ENCODE results near the gene PITPNM1. TPM values are rescaled to one million over a fixed set of nuclear protein-coding genes. Genes with fewer than 3 reads are reported as not detected.

The PITPNM1 gene
- total RNA-seq, 4 donors from 2014 or later: 24.5 to 35.9 (median 28.7) TPM

GRCh38 chr11:67499808-67500483 lies 5.2 kb downstream of the PITPNM1 start:
- no peak overlapping the region for H3K4me3 ChIP-seq
- no peaks in the 10 kb centered on the region for H3K9me3 ChIP-seq
- peaks cover 5 to 20% (median 17%) of the 10 kb centered on the region in 3 donors for H3K4me1 ChIP-seq
- H3K27me3 ChIP-seq: peaks cover 0 to 34% (median 0%) of the 10 kb centered on the region in 4 donors
- H3K36me3 ChIP-seq: peaks cover 4 to 79% (median 8%) of the 10 kb centered on the region in 3 donors
- H3K27ac ChIP-seq: no peak overlapping the region
- intact Hi-C loops (cut with DNase I): loop anchor here (5.0 kb wide), 1 partner anchor 98 kb away; the partner anchor contains the start of genes PPP1CA and TBC1D10C
- 100% methylated on average over 2 of the region's 26 CpGs; no CpG with 5 or more reads in 1 of the 2 donors for WGBS, 2 donors
- TF ChIP-seq CTCF (IDR thresholded peaks at IDR 0.05) (no peak), POLR2A (IDR thresholded peaks at IDR 0.05) (no peak)
- no peak for DNase-seq

GRCh38 chr11:67498544-67498972 lies 6.6 kb downstream of the PITPNM1 start:
- intact Hi-C loops (cut with DNase I): no loop called here
- 87 to 100% methylated on average over 5 to 6 of the region's 21 CpGs for WGBS, 2 donors
- TF ChIP-seq POLR2A (IDR thresholded peaks at IDR 0.05): no peak
- TF ChIP-seq CTCF (IDR thresholded peaks at IDR 0.05): no peak
- peaks cover 0 to 20% (median 0%) of the 10 kb centered on the region in 4 donors for H3K27me3 ChIP-seq
- no peak for DNase-seq
- peaks cover 9 to 92% (median 13%) of the 10 kb centered on the region in 3 donors for H3K36me3 ChIP-seq
- H3K9me3 ChIP-seq: no peaks in the 10 kb centered on the region
- H3K4me3 ChIP-seq: no peak overlapping the region
- H3K27ac ChIP-seq: no peak overlapping the region
- H3K4me1 ChIP-seq: peaks cover 1 to 6% (median 4%) of the 10 kb centered on the region in 3 donors

GRCh38 chr11:67497656-67498291 lies 7.4 kb downstream of the PITPNM1 start:
- no peak overlapping the region for H3K27ac ChIP-seq
- H3K27me3 ChIP-seq: peaks cover 0 to 12% (median 0%) of the 10 kb centered on the region in 4 donors
- no peak overlapping the region for H3K4me3 ChIP-seq
- DNase-seq: no peak
- TF ChIP-seq POLR2A (IDR thresholded peaks at IDR 0.05): no peak
- TF ChIP-seq CTCF (IDR thresholded peaks at IDR 0.05): no peak
- WGBS, 2 donors: 88 to 97% methylated on average over 5 to 12 of the region's 21 CpGs
- intact Hi-C loops (cut with DNase I): no loop called here
- no peaks in the 10 kb centered on the region for H3K9me3 ChIP-seq
- peaks cover 14 to 99% (median 21%) of the 10 kb centered on the region in 3 donors for H3K36me3 ChIP-seq
- no peaks in the 10 kb centered on the region for H3K4me1 ChIP-seq

GRCh38 chr11:67496113-67496512 lies 9.1 kb downstream of the PITPNM1 start:
- WGBS, 2 donors: 81 to 90% methylated on average over 3 to 10 of the region's 12 CpGs
- H3K36me3 ChIP-seq: peaks cover 17 to 99% (median 29%) of the 10 kb centered on the region in 3 donors
- intact Hi-C loops (cut with DNase I): no loop called here

More at GRCh38 chr11:67496113-67496512, 9.1 kb downstream of the PITPNM1 start:
- H3K27ac ChIP-seq: no peak overlapping the region
- H3K27me3 ChIP-seq: no peaks in the 10 kb centered on the region
- no peak overlapping the region for H3K4me3 ChIP-seq
- no peaks in the 10 kb centered on the region for H3K9me3 ChIP-seq
- no peaks in the 10 kb centered on the region for H3K4me1 ChIP-seq
- no peak for DNase-seq
- TF ChIP-seq POLR2A (IDR thresholded peaks at IDR 0.05): no peak
- no peak for TF ChIP-seq CTCF (IDR thresholded peaks at IDR 0.05)
